Tongue (tissue), 2 donors: ENCODE results near the gene LYPD6B. TPM values are rescaled to one million over a fixed set of nuclear protein-coding genes. Genes with fewer than 3 reads are reported as not detected.
"Not testable (repeated sequence)": the region's sequence is repeated elsewhere in the genome, so short reads cannot be mapped to it uniquely, and the experiment has no call there.

Source experiments
- DNase-seq: peaks from one replicate; pipeline ENCODE4 v3.0.0-alpha.2; 2015
- total RNA-seq: library from RNA; depleted of rRNA; stranded (reverse); fragments of >200 nt; gene quantifications from one replicate; pipeline ENCODE4 v1.2.3, GENCODE V29; 2014

LYPD6B gene
- total RNA-seq, 1 donor from 2014 or later: 1.7 TPM

DNA sequence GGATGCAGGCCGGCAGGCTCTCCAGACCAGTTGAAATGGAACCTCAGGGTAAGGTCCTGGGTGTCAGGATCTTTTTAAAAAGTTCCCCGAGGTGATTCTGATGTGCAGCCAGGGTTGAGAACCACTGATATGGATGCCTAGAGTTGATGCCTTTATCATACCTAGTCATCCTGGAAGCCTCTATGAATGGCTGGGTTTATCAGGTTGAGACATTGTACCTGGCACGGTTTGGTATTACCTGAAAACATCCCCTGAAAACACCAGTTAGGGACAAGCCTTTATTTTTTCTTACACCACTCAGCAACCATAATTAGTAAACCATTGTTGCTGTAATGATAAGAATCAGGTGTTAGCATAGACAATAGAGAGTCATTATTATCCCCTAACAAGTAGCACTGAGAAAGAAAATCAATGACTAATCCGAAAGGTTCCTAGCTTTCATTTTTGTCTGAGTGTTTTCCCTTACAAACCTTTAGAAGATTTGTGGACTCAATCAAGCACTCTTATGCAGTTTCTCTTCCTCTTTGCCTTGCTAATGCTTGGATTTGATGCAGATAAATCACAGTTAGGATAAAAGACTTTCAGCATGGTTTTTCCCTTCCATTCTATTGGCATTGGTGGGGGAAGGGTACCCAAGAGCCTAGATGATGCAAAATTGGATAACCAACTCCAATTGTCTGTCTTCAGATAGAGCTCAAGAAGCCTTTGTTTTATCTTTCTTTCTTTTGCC lies 175.4 kb downstream of the LYPD6B start:
- DNase-seq: no peak

DNA sequence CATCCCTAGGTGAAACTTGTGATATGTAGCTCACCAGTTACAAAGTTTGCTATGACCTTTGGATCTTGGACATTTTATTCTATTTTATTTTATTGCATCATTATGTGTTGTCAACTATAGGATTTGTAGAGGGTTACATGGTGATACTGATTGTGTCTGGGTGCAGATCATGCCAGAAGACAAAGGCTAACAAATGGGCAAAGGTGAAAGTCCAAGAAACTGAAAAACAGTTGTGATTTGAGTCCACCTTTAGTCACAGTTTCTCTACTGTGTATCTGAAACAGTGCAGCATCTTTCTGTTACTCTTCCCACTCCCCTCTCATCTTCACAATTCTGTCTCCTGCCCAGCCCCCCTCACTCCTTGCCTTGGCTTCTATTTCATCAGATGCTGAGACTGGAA lies 180.0 kb downstream of the LYPD6B start:
- DNase-seq: no peak

DNA sequence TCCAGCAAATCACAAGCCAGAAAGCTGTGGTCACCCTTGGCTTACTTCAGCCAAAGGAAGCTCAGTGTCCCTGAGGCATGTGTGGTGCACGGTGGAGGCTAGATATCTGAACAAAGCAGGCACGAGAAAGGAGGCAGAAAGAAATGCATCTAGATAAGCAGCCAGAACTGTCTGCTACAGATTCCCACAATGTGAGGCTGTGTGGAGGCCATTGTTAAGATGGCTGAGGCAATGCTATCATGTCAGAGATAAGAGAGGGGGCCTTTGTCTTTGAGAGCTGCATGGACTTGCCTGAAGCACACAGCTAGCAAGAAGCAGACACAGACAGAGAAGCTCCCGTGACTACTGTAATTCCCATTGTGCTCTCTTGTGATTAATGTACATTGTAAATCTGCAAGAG lies 181.4 kb downstream of the LYPD6B start:
- no peak for DNase-seq

DNA sequence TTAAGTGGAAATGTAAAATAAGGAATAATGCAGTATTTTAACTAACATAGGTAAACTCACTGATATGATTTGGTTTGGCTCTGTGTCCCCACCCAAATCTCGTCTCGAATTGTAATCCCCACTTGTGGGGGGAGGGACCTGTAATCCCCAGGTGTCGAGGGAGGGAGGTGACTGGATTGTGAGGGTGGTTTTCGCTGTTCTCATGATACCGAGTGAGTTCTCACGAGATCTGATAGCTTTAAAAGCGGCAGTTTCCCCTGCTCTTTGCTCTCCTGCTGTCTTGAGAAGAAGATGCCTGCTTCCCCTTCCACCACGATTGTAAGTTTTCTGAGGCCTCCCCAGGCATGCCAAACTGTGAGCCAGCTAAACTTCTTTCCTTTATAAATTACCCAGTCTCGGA lies 182.5 kb downstream of the LYPD6B start:
- DNase-seq: no peak

DNA sequence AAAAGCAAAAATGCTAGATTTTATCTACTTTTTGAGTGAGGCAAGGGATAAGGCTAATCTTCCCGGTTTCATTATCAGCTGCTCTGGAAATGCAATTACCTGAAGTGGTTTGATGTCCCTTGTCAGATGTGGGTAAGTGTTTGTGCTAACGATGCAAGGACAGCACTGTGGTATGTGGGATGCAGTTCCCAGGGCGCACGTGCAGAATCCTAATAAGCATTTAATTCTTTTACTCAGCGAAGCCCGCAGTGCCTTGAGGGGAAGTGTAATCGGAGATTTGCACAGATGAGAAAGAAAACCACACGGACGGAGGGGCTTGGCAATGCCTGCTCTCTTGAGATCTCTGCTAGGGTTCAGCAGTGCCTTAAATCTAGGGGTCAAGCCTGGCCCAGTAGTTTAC lies 183.4 kb downstream of the LYPD6B start:
- DNase-seq: peak; percentile 46

DNA sequence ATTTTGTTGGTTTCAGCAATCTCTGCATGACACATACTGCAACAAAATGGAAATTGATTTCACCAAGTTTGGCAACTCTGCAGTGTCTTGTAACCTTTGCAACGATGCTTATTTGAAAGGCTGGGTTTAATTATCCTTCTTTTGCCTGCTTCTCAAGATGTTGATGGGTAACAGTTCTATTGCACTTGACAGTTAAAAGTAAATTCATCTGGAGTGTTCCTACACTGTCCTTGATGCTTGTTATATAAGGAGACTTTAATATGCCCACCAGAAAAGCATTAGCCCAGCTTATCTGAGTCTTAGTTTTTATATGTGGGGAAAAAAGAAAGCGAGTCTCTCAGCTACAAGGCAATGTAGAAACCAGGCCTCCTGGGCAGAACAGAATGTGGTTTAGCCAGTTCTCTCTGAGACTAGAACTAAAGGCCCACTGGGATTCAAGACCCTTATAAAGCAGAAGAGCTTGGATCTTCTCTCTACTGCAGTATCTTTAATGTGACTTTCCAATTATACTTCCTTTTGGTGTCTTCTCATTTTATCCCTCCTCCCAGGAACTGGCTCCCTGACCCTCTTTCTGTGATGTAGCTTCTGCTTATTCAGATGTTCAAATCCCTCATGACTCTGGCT lies 185.1 kb downstream of the LYPD6B start:
- DNase-seq: no peak

DNA sequence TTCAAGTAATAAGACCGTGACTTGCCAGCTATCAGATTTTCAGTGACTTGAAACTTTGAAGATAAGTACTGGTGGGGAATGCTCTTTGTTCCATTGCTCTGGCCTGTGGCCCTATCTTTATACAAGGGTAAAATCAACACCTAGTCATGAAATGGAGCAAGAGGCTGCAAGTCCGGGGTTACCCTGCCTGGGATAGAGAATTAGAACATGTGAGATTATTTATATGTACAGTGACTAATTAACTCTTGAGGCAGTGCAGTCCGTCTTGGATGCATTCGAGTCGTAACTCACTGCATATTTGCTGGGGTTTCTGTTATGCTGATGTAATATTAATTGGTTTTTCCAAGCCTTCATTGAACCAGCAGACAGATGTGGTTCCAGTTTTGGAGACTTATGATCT lies 186.0 kb downstream of the LYPD6B start:
- DNase-seq: peak; percentile 13

DNA sequence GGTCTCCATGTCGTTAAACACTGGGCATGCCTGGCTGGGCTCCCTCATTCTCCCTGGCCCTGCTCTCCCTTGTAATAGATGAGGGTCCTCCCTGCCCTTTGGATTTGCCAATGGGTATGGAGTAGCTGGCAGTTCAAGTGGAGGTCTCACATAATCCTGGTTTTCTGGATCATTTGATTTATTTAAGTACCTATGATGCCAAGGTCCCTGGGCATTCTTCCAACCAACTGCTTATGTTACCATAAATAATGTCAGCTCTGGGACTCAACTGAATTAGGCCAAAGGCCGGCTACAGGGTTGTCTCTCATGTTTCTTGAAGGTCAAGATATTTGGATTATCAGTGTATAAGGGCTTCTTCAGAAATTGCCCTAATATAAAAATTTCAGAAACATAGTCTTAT lies 186.9 kb downstream of the LYPD6B start:
- peak; percentile 47 for DNase-seq

DNA sequence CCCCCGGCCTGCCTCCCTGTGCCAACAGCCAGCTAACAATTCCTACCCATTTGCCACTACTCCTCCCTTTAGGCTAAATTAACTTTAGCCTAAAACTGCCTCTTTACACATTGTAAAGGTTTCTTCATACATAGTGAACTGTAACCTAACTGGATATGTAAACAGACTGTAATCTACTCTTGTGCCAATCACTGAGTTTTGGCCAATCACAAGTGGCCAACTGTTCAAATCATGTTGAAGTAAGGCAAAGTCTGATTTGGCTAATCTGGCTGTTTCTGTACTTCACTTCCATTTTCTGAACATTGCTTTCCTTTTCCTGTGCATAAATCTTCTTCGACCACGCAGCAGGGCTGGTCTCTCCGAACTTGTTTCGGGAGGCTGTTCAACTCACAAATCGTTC lies 188.3 kb downstream of the LYPD6B start:
- no peak for DNase-seq

DNA sequence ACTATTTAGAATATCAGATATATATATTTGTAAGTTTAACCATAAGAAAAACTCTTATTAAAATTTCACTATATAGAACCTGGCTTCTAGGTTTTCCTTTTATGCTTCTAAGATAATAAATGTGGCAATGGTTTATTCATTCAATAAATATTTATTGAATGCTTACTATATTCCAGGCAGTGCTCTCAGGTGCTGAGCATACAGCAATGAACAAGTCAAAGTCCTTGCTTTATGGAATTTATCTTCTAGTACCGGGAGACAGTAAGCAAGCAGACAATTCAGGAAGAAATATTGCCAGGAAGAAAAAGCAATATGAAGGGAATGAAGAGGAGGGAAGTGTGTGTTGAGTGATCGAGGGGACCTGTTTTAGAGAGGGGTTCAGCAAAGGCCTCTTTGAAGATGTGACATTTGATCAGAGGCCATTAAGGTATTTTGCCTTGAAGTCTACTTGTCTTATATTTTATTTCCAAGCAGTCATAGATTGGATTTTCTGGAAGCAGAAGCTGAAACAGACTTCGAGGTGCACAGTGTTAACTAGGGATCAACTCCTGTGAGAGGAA lies 197.4 kb downstream of the LYPD6B start:
- no peak for DNase-seq

DNA sequence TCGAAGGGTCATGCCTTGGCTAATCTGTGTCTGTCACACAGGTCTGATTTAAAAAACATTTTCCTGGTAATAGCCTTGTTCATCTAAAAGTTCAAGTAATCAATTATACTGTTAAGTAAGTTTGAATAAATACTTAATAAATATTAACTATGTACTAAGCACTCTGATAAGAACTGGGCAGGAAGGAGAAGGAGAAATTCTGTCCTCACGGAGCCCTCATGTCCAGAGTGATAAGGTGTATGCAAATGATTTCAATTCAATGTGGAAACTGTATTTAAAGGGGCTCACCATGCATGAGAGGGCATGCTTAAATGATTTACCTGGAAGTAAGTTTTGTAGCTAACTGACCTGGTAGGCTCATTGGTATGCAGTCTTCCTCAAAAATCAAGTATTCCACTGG lies 197.9 kb downstream of the LYPD6B start:
- DNase-seq: no peak

DNA sequence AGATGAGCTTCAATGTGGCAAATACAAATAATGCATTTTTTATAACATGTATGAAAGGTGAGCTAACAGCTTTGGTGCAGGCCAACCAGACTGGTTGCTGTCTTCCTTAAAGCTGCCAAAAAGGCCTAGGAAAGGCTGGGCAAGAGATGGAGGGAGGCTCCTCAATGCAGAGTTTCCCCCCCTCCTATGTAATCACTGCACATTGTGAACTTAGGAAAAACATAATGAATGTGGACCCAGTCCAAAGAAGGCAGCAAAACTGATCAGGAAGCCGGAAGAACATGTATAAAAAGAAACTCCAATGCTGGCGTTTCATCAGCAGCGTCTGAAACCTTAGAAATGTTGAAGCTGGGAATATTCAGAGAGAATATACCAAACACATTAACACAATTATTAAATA lies 207.7 kb downstream of the LYPD6B start:
- peak; percentile 11 for DNase-seq

DNA sequence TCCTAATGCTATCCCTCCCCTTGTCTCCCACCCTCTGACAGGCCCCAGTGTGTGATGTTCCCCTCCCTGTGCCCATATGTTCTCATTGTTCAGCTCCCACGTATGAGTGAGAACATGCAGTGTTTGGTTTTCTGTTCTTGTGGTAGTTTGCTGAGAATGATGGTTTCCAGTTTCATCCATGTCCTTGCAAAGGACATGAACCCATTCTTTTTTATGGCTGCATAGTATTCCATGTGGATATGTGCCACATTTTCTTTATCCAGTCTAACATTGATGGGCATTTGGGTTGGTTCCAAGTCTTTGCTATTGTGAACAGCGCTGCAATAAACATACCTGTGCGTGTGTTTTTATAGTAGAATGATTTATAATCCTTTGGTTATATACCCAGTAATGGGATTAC lies 212.9 kb downstream of the LYPD6B start:
- DNase-seq: not testable (repeated sequence)

DNA sequence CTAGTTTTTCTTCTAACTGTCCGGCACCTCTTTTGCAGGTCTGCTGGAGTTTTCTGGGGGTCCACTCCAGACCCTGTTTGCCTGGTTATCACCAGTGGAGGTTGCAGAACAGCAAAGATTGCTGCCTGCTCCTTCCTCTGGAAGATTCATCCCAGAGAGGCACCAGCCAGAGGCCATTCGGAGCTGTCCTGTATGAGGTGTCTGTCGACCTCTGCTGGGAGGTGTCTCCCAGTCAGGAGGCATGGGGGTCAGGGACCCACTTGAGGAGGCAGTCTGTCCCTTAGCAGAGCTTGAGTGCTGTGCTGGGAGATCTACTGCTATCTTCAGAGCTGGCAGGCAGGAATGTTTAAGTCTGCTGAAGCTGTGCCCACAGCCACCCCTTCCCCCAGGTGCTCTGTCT lies 218.4 kb downstream of the LYPD6B start:
- DNase-seq: not testable (repeated sequence)

DNA sequence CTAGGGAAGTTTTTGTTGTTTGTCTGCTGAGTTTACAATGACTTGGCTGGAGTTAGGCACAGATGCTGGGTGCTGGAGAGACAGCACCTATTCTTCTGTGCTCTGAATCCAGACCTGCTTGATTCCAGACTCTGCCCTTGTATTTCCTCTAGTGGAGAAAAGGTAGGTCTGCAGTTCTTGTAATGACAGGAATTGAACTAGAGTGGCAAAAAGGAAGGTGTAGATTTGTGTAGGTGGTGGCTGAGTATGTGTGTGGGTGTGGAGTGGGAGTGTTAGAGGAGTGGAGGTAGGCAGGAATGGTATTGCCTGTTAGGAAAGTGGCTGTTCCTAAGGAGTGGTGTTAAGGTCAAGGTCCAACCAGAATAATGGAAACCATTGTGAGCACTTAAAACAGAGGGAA lies 220.0 kb downstream of the LYPD6B start:
- no peak for DNase-seq

DNA sequence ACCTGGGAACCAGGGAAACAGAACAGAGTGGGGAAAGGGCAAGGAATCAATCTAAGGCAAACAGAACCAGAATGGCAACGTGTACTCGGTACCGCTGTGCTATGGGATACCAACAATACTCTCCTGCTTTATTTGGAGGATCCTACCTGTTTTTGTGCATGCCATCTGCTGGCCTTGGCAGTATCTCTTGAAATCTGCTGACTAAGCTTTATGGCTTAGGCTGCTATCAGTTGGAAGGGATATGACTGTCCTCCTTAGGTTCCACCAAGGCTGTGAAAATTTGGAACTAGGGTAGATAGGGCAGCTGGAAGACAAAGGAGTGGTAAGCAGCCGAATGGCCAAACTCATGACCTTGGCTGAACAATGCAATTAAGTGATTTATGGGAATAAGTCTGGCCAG lies 220.6 kb downstream of the LYPD6B start:
- no peak for DNase-seq

DNA sequence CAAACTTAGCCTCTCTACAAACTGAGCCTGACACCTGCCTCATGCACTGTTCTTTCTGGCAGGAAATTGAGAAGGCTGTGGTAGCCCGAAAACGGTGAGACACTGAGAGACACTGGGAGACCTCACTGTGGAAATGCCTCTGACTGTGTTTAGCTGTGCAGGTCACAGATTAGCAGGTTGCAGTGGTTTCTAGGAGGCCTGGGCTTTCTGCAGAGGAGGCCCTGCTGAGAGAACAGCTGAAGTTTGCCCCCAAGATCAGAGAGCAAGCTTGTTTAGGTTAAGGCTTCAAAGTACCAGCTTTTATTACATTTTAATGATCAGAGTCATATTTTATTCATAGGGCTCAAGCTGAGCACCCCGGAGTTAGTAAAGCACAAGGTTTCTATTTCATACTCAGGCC lies 223.2 kb downstream of the LYPD6B start:
- DNase-seq: no peak

Other genes starting within 250 kb of the LYPD6B start
- 2.3 TPM for gene KIF5C, start 163.5 kb upstream of the LYPD6B start, total RNA-seq